ENCODE results near the gene SEZ6.

SEZ6 gene

DNA sequence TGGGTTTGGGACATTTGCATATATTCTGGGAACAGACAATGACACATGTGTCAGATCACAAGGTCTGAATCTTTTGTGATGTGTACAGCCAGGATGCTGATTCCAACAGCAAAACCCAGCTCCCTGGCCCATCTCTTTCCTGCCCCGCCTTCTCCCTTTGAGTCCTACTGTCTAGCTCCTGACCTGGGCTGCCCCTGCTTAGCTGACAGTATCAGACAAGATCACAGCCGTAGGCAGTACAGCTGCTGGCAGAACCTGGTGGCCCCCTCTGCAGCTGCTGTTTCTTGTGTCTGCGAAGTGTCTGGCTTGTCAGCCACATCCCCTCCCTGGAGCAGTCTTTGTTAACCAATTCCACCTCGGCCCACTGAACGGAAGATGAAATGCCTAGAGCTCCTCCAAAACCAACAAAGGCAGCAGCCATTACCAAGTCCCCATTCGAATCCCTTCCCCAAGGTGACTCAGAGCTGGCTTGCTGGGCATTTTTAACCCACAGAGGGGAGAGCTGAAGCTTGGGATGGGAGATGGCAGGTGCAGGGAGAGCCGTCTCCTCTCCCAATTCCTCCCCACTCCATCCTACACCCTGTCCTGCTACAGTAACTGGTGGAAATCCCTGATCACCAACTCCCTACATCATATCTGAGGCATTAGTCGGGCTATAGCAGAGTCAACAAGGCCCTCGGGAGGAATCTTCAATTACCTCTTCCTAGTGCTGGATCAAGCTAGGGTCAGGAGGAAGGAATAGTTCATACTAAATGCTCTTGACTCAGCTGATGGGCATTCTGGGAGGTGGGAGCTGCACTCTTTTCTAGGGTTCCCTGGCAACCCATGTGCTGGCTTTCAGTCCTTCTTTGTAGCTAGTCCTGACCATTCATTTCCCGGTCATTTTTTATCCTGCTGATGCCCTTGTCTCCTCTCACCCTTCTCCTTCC lies 42.9 kb upstream of the SEZ6 start:
- no peak overlapping the region for H3K27ac ChIP-seq
- TF ChIP-seq, protein P1, sequence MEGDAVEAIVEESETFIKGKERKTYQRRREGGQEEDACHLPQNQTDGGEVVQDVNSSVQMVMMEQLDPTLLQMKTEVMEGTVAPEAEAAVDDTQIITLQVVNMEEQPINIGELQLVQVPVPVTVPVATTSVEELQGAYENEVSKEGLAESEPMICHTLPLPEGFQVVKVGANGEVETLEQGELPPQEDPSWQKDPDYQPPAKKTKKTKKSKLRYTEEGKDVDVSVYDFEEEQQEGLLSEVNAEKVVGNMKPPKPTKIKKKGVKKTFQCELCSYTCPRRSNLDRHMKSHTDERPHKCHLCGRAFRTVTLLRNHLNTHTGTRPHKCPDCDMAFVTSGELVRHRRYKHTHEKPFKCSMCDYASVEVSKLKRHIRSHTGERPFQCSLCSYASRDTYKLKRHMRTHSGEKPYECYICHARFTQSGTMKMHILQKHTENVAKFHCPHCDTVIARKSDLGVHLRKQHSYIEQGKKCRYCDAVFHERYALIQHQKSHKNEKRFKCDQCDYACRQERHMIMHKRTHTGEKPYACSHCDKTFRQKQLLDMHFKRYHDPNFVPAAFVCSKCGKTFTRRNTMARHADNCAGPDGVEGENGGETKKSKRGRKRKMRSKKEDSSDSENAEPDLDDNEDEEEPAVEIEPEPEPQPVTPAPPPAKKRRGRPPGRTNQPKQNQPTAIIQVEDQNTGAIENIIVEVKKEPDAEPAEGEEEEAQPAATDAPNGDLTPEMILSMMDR (conservative IDR thresholded peaks at IDR 0.05), result no peak

DNA sequence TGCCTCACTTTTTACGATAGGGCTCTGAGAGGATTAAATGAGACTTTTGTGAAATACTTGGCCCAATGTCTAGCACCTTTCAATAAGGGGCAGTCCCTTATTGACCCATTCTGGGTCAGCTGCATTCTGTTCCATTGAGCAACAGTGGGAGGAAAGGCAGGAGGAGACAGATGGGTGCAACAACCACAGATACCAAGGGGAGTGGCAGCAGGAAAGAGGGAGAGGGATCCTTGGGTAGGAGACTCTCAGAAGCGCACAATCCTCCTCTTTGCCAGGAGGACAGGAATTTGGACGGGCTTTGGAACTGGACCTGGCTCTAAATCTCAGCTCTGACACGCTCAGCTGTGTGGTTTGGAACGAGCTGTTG lies 40.6 kb upstream of the SEZ6 start:
- no peak overlapping the region for H3K27ac ChIP-seq
- TF ChIP-seq, protein P1 (conservative IDR thresholded peaks at IDR 0.05), result no peak

DNA sequence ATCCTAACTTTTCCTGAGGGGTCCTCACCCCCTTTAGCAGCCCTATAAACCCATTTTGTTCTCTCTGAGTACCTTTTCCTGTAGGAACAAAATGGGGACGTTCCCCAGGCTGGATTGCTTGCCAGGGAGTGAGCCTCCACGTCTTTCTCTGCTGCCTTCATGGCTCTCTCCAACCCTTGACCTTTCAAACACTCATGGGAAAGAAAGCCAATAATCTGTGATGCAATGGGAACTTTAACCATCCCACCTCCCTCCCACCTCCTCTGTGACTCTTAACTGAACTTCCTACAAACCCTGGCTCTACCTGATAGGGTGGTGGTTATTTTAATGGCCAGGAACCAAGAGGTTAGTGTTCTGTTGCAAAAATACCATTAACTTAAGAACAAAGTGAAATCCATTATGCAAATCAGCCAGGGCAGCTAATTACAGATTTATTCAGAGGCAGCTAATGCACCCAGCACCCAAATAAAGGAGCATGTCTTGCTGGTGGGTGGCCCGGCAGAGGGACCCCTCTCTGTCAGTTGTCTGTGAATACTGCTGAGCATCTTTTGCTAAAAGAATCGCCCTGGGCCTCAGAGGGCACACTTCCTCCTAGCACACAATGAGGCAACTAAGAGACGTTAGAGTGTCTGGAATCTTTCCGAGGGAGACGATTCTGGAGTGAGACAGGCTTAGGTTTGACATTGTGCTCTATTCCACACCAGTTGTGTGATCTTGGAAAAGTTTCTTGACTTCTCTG lies 40.1 kb upstream of the SEZ6 start:
- H3K27ac ChIP-seq, result no peak overlapping the region
- TF ChIP-seq, protein P1 (conservative IDR thresholded peaks at IDR 0.05), result no peak

DNA sequence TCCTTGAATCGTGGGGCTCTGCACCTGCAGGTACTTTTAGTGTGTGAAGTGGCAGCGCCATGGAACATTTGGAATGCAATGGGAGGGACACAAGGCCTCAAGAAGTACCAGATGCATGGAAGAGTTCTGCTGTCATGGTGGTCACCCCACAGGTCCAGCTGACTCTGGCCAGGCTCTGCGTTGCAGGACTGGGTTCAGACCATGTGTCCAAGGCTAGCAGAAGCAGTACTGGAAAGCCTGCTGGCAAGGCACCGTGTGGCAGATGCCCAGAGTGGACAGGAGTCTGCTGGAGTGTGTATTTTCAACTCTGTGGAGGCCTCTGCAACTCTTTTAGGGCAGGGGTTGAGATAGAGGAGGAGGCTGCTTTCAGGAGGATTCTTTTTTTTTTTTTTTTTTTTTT lies 39.2 kb upstream of the SEZ6 start:
- TF ChIP-seq, protein P1 (conservative IDR thresholded peaks at IDR 0.05), result no peak
- H3K27ac ChIP-seq, result no peak overlapping the region

DNA sequence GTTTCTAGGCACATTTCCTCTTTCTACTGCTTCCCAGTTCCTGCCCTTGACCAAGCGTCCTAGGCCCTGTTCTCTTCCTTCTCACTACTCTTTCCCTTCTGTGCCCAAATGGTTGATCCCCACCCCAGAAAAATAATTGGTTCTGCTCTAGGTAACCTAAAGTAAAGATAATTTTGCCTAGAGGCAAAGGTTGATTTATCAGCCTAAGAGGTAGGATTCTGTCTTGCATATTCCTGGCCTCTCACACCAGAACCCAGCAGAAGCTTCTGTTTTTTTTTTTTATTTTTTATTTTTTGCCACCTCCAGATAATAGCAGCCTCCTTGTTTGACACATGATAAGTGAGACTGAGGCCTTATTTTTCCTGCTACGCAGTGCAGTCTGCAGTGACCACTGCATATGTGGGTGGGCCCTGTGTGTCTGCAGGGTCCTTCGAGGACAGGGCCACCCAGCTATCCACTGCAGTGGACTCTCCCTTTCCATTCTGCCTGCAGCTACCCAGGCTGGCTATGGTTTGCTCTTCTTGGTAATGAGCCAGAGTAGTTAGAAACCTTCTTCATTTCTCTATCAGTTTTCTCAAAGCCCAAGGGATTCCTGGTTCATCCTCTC lies 37.8 kb upstream of the SEZ6 start:
- no peak overlapping the region for H3K27ac ChIP-seq
- TF ChIP-seq, protein P1 (conservative IDR thresholded peaks at IDR 0.05), result no peak

DNA sequence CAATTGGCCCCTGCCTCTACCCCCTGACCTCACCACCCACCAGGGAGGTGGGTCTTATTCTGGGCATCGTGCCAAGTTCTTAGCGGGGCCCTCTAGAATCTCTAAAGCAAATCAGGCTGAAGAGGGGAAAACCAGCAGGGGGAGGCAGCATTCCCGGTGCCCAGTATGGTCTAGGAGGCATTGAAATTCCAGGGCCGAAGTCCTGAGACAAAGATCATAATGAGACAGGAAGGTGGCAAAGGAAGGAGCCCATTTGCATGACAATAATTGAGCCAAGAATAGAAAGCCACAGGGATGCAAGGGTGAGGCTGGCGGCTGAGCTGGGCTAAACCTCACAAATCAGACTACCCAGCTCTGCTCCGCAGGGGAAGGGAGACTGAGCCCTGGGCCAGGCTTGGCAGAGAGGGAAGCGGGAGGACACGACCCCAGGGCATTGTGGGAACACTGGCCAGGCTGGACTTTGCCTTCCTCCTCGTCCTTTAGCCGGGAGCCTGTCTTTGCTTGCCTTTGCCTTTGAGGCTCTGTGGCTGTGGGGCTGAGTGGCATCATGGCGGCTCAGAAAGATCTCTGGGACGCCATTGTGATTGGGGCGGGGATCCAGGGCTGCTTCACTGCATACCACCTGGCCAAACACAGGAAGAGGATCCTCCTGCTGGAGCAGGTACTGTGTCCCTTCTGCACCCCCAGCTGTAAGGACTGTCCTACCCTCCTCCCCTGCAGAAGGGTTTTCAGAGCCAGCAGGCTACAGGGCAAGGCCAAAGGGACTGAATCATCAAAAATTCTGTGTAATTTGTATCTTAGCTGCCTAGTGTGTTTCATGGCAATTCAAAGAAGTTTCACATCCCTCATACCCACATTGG lies 37.1 kb upstream of the SEZ6 start, which contains the start of gene PIPOX:
Gene PIPOX, plus strand, starts transcription at position 463 of the 860 bp plus-strand sequence. Its CDS starts 85 bp downstream, at position 548.
- TF ChIP-seq, protein P1 (conservative IDR thresholded peaks at IDR 0.05), result 0 out of 2 replicates have a peak, but pooled peaks have one; percentile 9
- H3K27ac ChIP-seq, result no peak within 1 kb of the TSS
